Measurements from ENCODE around the gene ELMO1.

The ELMO1 gene

DNA sequence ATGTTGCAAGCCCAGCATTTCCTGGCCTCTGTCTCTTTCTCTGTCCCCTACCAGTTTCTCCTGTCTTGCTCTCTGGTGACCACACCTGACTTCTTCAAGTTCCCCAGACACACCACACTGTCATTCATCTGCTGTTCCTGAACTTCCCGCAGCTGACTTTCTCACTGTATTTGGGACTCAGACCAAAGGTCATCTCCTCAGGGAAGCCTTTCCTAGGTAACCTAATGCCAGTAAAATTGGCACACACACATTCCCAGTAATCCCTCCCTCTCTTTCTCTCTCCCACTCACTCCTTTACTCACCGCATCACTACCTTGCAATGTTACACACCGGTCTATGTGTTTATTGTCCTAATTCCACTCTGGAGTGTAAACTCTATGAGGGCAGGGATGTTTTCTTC lies 81.7 kb downstream of the ELMO1 start:
- no peak for DNase-seq

DNA sequence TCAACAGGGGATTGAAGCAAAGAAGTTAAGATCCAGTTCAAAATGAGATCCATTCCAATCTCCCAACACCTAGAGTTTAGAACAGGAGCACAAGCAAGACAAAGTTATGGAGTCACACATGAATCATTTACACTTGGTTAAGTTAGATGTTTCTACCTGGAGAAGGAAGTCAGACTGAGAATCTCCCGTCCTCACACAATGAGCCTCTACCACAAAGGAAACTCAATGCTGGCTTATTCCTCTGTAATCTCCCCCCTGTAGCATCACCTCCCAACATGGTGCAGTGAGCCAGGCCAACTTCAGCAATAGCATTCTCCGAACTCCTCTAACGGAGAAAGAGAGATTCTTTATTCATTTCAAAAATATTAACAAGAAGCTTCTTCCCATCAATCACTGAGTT lies 82.2 kb downstream of the ELMO1 start:
- DNase-seq: no peak

DNA sequence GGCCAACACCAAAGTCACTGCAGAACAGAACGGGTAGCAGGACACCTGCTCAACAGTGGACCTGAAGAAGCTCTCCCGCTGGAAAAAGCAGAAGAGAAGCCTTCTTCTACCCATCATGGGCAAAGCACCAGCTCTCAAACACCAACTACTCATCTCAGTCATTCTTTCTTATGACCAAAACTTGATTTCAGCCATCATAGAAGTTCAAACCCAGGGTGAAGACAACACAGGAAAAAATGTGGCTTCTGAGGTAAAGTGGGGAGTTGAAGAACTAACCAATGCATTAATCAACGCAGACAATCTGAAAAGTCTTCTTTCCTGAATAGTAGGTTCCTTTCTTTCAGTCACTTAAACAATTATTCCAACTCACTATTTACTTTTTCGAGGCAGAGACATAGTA lies 83.3 kb downstream of the ELMO1 start:
- no peak for DNase-seq

DNA sequence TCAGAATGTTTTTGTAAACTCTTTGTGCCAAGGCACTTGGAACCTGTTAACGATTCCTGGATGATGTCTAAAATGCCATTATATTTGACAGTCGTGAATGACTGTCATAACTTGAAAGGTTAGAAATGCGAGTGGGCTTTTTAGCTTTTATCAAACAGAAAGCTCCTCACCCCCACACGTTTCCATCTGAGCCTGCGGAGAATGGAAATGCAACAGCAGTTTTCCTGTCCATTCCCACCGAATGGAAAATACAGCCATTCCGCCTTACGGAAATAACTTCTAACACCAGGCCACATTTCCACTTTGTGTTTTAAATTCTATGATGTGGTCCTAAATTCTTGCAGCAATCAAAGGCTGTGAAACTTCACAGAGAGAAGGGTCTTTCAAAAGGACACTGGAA lies 83.8 kb downstream of the ELMO1 start:
- DNase-seq: no peak

DNA sequence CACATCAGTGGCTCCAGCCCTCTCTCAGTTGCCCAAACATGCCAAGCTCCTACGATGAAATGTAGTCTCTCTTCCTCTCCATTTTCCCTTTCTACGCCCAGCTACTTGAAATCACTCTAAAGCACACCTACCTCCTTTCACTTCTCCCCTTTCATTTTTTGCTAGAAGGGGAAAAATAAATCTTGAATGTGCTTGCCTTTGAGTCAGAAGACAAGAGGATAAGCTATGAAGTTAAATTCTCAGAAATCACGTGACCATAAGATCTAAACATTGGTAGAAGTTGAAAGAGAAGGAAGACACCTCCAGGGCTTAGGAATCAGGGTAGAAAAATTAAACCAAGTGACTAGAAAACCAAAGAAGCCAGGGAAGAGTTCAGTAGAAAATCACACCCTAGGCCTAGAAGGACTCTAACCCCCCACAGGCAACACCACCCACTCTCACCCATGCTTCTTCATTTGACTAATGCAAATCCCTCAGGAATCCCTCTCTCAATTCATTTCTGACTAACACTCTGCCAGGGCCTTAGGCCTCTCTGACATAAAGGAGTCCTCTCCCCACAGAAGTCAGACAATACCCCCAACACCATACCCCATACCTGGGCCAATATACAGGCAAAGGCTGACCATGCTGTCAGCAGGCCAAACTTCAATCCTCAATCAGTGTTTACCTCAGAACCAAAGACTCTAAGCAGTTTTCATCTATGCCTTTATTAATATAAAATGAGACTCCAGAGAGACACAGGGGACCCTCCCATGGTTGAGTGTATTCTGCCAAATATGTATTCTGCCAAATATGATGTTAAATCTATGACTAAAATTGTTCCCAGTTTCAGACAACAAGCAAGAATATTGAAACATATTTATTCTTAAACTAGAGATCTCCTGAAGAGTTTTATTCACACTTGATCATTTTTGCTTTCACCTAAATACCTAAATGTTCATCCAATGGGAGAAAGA lies 84.8 kb downstream of the ELMO1 start:
- DNase-seq: peak in 1 of 2 experiments; percentile 38

DNA sequence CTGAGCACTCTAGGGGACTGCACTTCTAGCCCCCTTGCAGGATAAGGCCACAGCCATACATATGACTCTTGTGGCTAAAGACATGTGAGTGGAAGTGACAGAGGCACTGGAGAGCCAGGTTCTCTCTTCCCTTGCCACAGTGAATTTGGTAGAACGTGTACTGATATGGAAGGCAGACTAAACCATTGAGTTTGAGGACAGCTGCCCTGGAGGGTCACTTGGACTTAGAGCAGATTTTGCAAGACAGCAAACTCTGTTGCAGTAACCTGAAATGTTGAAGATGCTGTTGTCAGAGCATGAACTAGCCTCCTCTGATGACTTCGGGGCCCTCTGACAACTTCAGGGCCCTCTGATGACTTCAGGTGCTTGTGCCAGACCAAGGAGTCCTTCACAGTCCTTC lies 85.9 kb downstream of the ELMO1 start:
- DNase-seq: no peak

DNA sequence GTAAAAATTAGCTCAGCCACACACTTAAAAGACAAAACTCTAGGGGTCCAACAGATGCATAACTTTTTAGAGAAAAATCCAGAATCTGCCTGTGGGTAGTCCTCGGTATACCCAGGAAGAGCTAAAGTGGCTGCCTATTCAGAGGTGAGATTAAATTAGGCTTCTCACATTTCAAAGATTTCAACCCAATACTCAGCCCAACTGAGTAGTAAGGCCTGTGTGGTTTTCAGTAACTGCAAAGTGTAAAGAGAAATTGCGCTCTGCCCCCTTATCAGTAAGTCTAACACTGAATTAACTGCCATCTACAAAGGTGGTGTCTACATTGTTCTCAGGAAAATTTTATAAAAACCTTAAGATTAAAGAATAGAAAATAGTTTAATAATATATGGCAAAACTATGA lies 88.2 kb downstream of the ELMO1 start:
- DNase-seq: no peak

DNA sequence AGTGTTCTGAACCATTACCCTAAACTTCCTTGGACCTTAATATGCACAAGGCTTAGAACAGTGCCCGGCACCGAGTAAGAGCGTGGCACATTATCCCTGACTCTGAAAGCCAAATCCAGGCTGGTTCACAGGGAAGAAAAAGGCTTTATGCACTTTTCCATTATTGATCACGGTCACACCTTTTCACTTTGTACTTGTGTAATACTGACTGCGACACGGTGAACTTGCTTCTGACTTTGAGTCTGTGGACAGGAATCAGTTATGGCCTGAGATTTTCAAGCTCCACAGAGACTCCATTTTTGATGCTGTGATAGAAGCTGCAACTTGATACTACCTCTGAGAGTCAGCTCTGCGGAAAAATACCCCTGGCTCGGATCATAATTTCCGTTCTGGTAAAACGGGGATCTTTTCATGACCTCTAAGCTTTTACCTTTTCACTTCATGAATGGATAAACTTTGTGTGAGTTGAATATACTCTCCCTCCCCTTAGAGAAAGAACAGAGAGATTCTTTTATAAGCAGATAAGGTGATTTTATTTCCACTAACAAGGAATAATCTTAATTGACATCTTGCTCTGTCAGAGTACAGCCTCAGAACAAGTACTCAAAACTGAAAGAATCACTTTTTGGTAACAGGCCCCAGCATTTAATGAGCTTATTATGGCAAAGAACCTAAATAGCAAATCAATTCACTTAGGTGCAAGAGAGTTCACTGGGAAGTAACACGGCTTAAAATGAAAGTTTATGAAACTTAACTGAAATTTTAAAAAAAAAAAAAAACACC lies 88.8 kb downstream of the ELMO1 start:
- DNase-seq: no peak

DNA sequence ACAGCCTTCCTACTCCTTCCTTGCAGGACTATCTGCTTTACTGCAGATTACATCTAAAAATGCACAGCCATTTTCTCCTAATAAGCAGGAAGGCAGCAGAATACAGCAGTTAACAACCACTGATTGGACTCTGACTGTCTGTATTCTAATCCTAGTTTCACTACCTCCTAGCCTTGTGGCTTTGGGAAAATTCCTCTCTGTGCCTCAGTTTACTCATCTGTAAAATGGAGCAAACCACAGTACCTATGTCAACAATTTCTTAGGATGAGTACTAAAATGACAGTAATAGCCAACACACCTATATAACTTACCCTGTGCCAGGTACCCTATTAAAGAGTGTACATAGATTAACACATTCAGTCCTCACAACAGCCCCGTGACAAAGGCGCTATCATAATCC lies 89.5 kb downstream of the ELMO1 start:
- DNase-seq: no peak

DNA sequence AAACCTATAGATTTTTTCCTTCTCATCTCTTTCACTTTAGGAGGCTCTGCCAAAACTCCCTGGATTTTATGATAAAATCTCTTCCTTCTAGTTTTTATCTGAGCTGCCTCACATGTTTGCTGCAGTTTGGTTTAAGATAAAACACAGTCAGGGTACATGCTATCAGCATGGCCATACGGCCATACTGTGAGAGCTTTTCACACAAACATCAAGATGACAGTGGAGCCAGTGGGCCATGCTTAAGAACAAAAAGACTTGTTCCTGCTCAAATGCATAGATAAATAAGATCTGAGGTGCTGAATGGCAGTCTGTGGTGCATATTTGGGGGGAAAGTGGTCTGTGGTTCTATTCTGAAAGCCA lies 91.0 kb downstream of the ELMO1 start:
- no peak for DNase-seq

DNA sequence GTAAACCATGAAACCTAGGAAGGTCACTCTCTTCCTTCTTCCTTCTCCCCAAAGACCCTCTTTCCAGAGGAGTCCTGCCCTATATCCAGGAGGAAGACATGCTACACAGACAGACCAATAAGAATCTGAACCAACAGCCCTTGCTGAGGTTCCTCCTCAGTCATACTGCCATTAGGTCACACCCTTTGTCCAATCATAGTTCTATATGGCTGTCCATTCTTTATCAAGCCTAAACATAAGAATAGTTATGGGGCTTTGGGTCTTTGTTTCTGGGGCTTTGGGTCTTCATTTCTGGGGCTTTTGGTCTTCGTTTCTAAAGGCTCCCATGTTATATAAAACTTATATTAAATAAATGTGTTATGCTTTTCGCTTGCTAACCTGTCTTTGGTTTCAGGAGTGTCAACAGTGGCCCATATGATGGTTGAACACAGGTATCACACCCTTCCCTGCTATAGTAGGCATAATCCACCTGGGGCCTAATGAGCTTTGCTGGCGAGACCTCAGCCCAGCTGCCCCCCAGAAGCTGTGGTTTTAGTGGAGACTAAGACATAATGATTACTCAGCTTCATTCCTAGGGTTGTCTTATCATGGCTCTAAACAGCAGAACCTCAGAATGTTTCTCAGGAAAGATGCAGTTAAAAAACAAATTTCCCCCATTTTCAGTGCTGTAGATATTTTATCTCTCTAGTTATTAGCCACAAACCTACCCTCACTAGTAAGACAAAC lies 91.6 kb downstream of the ELMO1 start:
- no peak for DNase-seq

DNA sequence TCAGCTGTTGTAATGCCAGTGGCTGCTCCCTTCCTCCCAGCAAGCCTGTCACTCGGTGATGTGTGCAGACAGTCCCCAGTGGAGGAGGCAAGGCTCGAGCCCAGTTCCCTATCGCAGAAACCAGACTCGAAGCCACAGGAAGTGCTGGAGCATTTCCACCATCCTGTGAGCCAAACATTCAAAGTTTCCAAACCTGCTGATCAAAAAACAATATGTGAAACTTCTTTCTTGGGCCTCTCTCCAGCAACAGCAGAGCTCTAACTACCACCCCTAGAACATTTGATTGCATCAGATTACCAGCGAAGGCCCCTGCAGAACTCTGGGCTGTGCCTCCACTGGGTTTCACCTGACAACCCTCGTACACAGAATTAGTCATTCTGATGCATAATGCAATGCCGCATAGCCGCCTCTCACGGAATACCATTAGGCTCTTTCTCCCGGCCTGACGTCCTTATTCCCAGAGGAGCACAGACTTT lies 94.0 kb downstream of the ELMO1 start:
- DNase-seq: peak; percentile 73 to 76

DNA sequence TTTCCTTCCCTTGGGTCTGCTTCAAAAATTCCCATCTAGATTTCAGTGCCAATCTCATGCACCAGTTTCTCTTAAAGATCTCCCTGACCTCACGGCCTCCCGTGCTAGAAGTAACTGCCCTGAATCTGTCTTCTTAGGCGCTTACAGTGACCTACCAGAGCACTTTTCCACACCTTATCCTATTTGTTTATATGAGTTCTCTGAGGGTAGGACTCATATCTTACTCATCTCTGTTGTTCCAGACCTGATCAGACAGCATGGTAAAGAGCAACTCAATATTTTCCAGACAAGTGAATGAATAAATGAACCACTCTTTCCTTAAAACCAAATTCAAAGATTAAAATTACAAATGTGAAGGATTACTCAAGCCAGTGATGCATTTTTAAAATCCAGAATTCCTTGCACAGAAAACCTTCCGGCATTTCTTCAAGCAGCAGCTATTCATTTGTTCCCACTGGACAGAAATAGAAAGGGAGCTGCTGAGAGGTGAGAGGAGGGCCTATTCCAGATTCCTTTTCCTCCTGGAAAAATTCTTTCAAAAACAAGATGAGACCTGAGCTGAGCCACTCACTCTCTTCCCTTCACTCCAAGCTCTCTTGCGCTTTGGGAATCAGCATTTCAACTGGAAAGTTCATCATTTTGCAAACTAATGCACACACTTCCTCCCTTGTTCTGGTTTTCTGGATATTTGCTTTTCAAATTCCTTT lies 94.6 kb downstream of the ELMO1 start:
- no peak for DNase-seq

DNA sequence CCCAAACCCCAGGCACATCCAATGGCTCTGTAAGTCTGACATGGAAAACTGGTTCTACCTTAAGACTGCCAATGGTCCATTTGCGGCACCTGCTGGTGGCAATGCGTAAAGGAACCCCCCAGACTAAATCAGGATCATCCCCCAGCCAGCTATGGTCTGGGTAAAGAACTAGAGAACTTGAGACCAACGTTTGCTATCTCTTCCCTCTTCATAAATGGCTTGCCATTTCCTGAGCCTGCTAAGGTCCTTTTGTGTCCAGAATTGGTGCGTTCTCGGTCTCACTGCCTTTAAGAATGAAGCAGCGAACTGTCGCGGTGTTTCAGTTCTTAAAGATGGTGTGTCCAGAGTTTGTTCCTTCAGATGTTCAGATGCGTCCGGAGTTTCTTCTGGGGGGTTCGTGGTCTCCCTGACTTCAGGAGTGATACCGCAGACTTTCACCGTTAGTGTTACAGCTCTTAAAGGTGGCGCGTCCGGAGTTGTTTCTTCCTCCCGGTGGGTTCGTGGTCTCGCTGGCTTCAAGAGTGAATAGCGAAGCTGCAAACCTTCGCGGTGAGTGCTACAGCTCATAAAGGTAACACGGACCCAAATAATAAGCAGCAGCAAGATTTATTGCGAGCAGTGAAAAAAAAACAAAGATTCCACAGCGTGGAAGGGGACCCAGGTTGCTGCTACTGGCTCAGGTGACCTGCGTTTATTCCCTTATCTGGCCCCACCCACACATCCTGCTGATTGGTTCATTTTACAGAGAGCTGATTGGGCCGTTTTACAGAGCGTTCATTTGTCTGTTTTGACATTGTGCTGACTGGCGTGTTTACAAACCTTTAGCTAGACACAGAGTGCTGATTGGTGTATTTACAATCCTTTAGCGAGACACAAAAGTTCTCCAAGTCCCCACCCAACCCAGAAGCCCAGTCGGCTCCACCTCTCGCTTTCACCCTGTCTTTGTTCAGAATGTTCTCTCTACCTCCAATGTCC lies 95.4 kb downstream of the ELMO1 start:
- peak; percentile 75 to 77 for DNase-seq

DNA sequence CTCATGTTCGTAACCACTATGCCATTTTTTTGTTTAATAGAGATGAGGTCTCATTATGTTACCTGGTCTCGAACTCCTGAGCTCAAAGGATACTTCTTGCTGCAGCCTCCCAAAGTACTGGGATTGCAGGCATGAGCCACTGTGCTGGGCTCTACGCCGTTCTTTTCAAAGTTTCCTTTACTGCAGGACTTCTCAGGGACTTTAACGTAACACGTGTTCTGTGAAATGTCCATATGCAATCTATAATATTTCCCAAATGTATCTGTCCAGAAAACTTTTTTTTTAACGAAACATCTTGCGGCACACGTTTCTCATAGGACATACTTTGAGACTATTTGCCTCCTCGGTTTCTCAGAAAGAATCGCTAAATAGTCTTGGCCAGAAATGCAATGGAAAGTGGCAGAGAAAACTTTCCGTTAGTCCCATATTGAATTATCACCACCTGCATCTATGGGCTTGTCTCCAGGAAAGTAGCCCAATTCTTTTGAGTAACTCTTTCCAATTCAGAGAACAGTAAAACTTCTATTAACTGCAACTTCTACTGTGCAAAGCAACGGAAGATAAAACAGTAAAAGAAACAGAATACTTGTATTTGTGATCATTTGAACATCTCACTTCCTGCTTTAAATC lies 96.3 kb downstream of the ELMO1 start:
- peak in 1 of 2 experiments; percentile 10 for DNase-seq

DNA sequence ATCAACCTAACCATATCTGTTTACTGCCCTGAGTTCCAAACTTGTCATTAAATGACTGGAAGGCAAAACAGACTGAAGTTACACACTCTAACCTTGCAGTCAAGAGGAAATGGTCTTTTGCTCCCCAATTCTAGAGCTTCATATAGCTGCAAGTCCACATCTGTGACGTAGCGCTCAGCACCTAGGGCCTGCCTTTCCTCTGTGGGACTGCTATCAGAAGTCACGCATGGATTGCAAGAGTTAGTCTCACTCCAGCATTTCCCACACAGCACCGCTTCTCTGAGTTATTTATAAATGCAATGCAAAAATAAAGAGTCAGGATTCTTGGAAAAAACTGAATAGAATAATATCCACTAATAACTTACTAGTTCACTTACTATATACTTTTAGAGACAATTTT lies 96.9 kb downstream of the ELMO1 start:
- DNase-seq: peak in 1 of 2 experiments; percentile 12

DNA sequence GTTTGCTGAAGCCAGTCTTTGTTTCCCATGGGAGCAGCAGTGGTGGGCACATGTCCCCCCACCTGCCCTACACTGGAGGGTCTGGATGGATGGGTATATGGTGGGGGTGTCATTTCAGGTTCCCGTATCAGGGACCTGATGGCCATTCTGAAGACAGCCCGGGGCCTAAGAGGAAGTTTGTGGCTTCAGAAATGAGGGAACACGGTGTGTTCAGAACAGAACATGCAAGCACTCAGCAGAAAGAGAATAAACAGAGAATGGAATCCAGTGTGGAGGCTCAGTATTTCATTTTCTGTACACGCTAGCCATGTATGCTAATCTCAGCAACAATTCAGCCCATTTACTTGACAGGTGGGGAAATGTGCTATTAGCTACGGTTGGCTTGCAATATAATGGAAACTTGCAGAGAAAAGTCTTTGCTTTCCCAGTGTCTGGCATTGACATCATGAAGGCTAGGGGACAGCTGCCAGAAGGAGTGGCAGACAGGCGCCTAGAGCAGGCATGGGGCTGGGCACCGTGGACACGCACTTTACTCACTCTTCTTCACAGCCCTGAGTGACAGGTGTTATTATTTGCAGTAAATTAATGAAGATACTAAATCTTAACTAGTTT lies 98.6 kb downstream of the ELMO1 start:
- peak in 1 of 2 experiments; percentile 15 for DNase-seq

DNA sequence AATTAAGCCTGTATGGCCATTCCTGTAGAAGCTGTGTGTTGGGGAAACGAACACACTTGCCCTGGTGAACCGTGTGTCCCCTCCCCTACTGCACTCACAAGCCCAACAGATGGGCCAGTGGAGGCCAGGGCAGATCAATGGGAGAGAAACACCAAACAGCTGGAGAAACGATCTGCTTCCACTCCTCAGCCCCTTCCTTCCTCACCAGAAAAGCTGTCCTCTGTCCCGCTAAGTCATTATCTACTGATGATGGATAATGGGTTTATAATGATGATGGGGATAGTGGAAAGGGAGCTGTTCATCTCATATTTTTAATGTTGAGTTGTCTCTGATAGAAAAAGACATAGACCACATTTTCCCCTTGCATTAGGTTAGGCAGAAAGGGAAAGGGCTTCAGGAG lies 99.7 kb downstream of the ELMO1 start:
- DNase-seq: peak in 1 of 2 experiments; percentile 5

DNA sequence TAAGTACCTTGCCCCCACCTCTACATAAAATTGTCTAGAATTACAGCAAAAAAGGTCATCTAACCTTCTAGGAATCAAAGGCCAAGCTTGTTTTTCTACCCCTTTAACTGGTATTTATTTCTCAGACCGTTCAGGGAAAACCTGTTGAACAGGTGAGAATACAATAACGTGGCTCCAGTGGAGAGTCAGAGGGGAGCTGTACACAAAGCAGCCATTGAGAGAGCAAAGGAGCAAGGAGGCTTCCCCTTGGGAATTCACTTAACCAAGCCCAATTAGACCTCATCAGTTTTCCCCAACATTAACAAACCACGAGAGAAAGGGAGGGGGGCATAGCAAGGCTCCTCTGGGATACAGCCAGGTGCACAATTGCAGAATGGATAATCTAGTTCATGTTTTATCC lies 101.9 kb downstream of the ELMO1 start:
- DNase-seq: peak in 1 of 2 experiments; percentile 3

DNA sequence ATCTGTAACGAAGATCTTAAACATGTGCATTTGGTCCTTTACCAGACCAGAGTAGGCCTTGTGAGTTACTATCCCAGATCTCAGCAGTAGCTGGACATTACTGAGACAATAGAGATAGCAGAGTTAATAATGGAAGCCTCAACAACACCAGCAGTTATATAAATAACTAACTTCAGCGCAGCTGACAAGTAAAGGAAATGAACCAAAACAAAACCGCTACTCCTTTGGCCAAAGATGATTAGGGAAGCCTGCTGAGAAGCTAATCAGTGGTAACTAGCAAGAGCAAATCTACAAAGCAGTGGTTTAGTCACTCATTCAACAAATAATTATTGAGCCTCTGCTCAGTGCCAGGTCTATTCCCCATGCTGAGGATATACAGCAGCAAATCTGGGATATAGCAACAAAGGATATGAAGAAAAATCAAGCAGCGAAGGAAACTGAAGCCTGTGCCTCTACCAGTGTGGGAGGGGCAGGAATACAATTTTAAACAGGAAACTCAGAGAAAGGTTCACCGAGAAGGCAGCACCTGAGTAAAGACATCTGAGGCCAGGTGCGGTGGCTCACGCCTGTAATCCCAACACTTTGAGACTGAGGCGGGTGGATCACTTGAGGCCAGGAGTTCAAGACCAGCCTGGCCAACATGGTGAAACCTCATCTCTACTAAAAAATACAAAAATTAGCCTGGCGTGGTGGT lies 103.6 kb downstream of the ELMO1 start:
- DNase-seq: peak in 1 of 2 experiments; percentile 17
